NOMO-1 treated with dmso at 0.1 percent for 144 hours (cell line): ENCODE measurements around the gene CCDC92B.
"Not testable (repeated sequence)": the region's sequence is repeated elsewhere in the genome, so short reads cannot be mapped to it uniquely, and the experiment has no call there.

Experiments
- DNase-seq: peaks from one replicate; lab custom pipeline; 2025; ENCODE audit not compliant: unreplicated experiment; lab: John Stamatoyannopoulos, UW

Gene CCDC92B

DNA sequence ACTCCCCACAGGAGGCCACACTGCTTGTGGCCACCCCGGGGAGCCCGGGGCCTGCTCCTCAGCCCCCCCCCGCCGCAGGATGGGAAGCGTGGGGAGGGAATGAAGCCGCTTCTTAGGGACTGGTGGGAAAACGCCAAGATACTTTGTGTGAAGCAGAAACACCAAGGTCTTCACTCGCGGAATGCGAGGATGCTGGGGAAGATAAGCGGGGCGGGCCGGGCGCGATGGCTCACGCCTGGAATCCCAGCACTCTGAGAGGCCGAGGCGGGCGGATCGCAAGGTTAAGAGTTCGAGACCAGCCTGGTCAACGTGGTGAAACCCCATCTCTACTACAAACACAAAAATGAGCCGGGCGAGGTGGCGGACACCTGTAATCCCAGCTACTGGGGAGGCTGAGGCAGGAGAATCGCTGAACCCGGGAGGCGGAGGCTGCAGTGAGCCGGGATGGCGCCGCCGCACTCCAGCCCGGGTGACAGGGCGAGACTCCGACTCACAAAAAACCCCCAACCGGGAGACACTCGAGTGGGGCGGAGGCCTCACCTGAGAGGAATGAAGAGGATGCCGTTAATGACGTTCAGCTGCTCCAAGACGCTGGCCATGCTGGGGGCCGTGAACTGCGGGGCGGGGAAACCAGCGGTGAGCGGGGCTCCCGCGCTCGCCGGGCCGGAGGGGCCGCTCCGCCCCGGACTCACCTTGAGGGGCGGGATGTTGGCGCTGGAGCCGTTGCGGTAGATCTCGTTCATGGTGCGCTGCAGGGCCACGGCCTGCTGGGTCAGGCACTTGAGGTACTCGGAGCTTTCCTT, 58.2 kb downstream of the CCDC92B start:
- DNase-seq = no peak

DNA sequence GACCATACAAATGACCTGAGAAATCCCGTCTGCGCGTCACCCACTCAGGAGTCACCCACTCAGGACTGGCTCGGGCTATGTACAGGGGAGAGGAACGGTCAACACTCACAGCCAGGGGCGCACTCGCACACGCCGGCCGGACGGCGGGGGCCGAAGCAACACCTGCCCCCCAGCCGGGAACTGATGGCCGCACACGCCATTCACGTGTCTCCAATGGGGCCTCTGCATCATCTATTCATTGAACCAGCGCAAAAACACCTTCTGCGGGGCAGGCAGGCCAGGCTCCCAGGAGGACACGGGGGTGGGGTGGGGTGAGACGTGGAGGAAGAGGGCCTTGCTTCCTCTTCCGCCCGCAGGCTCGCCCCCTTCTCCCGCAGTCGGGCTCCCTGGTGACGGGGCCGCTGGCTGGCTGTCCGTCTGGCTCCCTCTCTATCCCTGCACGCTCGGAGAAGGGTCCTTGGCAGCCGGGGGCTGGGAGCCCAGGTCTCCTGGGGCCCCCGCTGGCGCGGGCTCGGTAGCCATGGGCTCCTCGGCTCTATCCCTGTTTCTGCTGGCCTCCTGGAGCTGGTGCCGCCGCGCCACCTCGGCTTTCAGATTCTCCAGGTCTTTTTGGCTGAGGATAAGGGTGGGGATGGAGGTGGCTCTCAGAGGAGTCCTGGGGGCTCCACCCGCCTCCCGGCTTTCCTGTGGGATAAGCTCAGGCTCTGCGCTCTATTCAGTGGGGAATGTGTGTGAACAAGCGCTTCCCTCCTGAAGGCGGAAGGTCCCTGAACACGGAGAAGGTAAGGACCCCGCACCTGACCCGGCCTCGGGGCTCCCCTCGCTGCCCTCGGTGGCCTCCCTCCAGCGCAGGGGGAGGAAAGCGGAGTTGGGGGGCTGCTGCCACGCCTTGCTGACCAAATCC, 59.0 kb downstream of the CCDC92B start:
- DNase-seq = no peak

DNA sequence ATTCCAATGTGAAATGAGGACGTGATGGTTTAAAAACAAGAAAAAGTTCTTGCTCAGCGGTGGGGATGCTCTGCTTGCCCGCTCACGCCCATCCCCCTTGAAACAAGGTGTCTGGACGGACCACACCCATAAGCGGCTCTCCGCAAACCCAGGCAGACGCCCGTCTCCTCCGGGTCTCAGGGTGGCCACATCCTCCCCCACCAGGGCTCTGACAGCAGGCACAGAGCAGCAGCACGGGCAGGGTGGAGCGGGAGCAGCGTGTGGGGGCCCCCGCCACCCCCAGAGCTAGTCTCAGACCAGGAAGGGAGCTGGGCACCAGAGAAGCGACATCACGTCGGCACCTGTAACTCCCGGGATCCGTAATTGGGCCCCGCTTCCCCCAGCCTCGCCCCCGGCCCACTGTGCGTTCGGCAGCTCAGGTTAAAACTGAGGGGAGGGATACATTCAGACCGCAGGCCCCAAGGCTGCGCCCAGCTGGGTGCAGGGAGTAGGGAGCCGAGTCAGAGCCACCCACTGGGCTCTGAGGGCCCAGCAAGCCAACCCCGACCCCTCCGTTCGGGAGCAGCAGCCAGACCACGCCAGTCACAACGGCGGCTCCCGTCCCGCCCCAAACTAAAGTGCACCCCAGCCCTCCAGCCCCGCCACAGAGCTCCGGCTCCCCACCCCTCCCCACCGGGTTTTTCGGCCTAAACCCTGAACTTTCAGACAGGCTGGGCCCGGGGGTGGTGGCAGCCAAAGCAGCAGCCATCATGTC, 59.9 kb downstream of the CCDC92B start:
- no peak for DNase-seq

DNA sequence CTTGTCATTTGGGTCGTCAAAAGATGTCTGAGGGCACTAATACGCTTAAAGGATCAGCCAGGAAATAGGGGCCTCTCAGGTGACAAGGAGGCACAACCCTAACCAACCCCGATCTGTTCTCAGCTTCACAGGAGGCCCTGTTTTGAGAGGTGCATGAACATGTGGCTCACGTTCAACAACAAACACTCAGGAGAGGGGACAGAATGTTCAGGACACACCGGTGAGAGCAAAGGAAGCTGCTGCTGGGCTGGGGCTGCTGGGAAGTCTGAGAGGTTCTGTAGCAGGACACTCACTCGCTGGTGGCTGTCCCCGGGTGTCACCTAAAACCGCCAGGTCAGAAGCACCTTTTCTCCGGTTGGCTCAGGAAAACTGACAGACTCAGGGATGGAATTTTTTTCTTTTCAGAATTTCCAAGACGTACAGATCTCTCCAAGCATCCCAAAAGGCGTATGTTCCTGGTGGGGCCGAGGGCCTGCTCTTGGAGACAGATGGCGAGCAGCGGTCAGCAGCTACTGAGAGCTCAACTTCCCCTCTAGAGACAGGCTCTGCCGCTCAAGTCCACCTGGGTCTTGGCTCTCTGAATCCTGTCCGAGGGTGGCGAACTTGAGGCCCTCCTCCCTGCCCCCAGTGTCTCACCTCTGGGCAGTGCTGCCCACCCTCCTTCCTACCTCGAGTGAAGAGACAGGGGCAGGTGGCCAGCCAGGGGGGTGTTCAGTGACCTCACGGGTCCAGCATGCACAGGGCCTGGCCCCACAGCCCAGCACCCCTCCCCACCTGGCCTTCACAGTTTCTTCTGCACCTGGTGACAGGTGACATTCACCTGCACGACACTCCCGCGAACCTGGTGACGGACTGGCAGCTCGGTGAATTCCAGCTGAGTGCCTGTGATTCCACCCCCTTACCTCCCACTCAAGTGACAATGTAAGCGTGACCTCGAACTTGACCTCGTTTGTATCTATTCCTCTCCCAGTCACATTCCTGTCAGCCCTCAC, 60.8 kb downstream of the CCDC92B start:
- DNase-seq = no peak

DNA sequence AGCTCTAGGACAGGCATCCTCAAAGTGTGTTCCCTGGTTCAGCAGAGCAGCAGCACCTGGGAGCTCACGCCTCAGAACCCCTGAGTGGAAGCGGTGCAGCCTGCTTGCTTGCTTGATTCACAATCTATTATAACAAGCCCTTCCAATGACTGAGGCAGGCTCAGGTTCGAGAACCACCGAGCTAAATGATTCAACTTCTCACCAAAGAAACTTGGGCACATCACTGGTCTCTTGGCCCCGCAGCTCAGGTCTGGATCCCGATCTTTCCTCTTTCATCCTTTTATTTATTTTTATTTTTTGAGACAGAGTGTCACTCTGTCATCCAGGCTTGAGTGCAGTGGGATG, 62.4 kb downstream of the CCDC92B start:
- DNase-seq = no peak

DNA sequence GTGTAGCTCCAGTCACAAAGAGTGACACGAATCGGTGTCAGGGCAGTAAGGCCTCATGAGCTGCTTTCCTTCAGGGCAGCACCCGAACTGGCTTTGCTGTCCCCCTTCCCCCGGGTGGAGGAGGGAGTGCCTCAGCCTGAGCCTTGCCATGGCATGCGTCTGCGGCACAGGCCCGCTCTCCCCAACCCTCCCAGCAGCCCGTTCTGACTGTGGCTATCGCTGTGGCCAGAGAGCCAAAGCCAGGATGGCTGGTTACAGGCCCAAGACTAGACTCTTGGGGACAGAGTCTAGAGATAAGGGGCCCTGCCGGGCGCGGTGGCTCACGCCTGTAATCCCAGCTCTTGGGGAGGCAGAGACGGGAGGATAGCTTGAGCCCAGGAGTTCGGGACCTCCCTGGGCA, 63.8 kb downstream of the CCDC92B start:
- no peak for DNase-seq

DNA sequence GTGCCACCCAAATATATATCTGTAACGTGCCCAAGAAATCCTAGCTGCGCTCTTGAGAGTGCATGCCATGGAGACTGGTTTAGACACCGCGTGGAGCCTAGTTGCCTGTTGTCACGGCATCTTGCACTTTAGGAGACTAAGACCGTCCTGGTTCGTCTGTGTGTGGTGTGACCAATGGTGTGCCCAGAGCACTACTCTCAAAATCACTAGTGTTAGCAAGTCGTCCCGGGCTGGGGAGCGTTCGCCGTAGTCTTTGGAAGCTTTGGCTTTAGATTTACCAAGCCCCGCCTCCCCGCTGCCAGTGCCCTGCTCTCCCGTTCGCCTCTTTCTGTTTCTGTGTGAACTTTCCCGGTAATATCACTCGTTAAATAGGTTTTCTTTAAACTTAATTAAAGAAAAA, 64.9 kb downstream of the CCDC92B start:
- no peak for DNase-seq

DNA sequence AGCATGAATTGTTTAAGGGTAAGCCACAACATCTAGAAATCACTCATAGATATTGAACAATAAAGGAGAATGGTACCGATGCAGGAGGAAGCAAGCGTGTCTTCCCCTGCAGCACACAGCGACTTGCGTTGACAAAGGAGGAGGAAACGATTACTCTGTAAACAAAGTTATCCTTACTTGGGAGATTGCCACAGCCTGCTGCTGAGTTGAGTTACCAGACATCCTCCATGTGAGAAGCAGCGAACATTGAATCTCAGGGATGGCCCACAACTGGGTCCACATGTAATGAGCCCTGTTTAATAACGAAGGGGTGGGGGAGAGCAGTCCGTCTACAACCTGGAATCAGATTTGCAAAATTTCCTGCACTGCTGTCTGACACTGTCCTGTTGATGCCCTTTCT, 65.5 kb downstream of the CCDC92B start:
- no peak for DNase-seq

DNA sequence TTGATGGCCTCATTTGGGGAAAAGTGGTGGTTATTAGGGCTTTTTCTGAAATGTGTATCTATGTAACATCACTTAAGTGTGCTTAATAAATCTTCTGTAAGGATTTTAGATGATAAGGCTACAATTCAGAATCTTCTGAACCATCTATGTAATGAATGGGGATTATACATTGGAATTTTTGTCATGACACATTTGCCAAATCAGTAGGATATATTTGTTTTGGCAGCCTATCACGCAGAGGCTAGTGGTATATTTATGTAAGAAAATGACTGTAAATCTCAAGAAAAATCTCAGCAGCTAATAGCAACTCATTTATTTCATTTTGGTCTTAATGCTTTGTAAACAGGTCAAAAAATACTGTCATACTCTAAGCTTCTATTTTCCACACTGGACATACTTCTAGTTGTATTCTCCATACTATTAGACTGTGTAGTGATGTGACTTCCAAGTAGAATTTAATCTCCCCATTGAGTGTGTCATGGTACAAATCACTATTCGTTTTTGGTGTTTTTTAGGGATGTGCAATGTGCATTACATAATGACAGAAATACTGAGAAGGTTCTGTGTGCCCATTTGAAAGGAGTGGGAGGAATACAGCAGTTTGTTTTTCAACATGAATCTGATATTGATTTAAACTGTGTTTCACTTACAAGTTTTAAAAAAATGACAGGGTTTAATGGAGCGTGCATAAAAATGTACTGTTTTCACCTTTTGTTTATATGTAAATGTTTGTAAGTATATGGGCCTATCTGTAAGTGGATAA, 67.1 kb downstream of the CCDC92B start:
- no peak for DNase-seq

DNA sequence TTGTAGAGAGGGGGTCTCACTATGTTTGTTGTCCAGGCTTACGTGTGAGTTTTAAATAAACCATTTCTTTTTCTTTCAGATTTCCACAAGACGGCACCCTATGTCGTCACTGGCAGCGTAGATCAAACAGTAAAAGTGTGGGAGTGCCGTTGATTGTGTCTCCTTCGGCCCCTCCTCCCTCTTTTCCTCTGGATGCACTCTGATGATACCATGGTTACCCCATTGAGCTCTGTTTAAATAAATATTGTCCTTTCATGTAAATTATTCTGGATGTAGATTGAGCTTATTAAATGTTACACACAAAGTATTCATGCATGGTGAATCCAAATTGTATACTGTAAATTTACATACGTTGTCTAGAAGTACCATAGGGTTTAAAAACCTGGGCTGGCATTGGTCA, 67.8 kb downstream of the CCDC92B start:
- DNase-seq = no peak

DNA sequence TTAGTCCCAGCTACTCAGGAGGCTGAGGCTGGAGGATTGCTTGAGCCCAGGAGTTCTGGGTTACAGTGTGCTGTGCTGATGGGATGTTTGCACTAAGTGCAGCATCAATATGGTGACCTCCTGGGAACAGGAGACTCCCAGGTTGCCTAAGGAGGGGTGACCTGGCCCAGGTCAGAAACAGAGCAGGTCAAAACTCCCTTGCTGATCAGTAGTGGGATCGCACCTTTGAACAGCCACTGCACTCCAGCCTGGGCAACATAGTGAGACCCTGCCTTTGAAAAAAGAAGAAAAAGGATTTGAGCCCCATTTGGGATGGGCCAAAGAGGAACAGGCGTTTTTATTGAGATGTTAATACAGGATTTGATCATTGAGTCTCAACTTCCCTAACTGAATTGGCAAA, 68.5 kb downstream of the CCDC92B start:
- no peak for DNase-seq

DNA sequence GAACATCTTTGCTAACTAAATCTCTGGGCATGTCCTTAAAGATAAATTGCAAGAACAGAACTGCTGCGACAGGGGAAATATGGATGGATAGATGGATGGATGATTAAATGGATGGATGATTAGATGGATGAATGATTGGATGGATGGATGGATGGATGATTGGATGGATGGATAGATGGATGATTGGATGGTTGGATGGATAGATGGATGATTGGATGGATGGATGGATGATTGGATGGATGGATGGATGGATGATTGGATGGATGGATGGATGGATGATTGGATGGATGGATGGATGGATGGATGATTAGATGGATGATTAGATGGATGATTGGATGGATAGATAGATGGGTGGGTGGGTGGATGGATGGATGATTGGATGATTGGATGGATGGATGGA, 70.2 kb downstream of the CCDC92B start:
- DNase-seq = not testable (repeated sequence)
